SK-N-SH (cell line): ENCODE data around the gene MYPOP. TPM values are rescaled to one million over a fixed set of nuclear protein-coding genes. Genes with fewer than 3 reads are reported as not detected.

Experiments
- CTCF ChIA-PET: fragments of 300-600, 350-600 bp; formaldehyde crosslinking; extraction: SDS; loops from one replicate; lab custom pipeline; 2021; lab: Yijun Ruan, JAX
- POLR2A ChIA-PET: fragments of 350-600 bp; sonication (Branson Sonifier 250); formaldehyde crosslinking; extraction: SDS; loops from one replicate; lab custom pipeline; 2020; ENCODE audit warnings: antibody characterized with exemption, inconsistent platforms; lab: Yijun Ruan, JAX
- DNase-seq: peaks from one replicate; pipeline ENCODE4 v3.0.0; 2012
- H2AFZ ChIP-seq: fragments of 200-600 bp; sonication (generic); 2 replicates; pipeline ENCODE4 v1.8.1; 2016; ENCODE audit warnings: antibody characterized with exemption, mild to moderate bottlenecking, low read depth
- H3F3A ChIP-seq: fragments of 200-600 bp; sonication (generic); replicated peaks from 2 replicates; pipeline ENCODE3; 2016; ENCODE audit warnings: antibody characterized with exemption, mild to moderate bottlenecking; ENCODE audit not compliant: insufficient read depth
- H3K27ac ChIP-seq, 2 experiments: fragments of 200-500 bp in 1 of 2; fragments of 200-600 bp in 1 of 2; sonication (Bioruptor generic) in 1 of 2; sonication (generic), shearing (Covaris generic) in 1 of 2; 2 replicates each; pipeline versions ENCODE4 v1.5.1 to v1.6.1; 2014 to 2016; ENCODE audit warnings: low read depth in 2 of 2, inconsistent platforms in 1 of 2, low read length in 1 of 2, mild to moderate bottlenecking in 1 of 2, mixed read lengths in 1 of 2
- H3K27me3 ChIP-seq: fragments of 200-600 bp; sonication (generic), shearing (Covaris generic); 2 replicates; pipeline ENCODE4 v1.6.1; 2016; ENCODE audit warnings: mixed run types; ENCODE audit not compliant: insufficient read depth
- H3K36me3 ChIP-seq, 2 experiments: fragments of 200-500 bp in 1 of 2; fragments of 200-600 bp in 1 of 2; sonication (Bioruptor generic) in 1 of 2; sonication (generic) in 1 of 2; replicated peaks in 1 of 2; 2 replicates each; pipeline versions ENCODE3 to v1.5.1; 2014 to 2016; ENCODE audit warnings: low read length in 1 of 2, mild to moderate bottlenecking in 1 of 2; ENCODE audit not compliant: insufficient read depth in 2 of 2, control insufficient read depth in 1 of 2
- H3K4me1 ChIP-seq, 2 experiments: fragments of 200-500 bp in 1 of 2; fragments of 200-600 bp in 1 of 2; sonication (Bioruptor generic) in 1 of 2; sonication (generic), shearing (Covaris generic) in 1 of 2; 2 replicates each; pipeline versions ENCODE4 v1.5.1 to v1.6.1; 2014 to 2016; ENCODE audit warnings: low read depth in 1 of 2, low read length in 1 of 2, mixed run types in 1 of 2; ENCODE audit not compliant: insufficient read depth in 2 of 2, control insufficient read depth in 1 of 2
- H3K4me2 ChIP-seq: fragments of 200-600 bp; sonication (generic), shearing (Covaris generic); 2 replicates; pipeline ENCODE4 v1.6.1; 2017; ENCODE audit warnings: mixed run types
- H3K4me3 ChIP-seq, 2 experiments: fragments of 200-500 bp in 1 of 2; fragments of 200-600 bp in 1 of 2; sonication (Bioruptor generic) in 1 of 2; sonication (generic), shearing (Covaris generic) in 1 of 2; 2 replicates each; pipeline versions ENCODE4 v1.5.1 to v1.8.1; 2014 to 2016; ENCODE audit warnings: low read depth in 2 of 2, inconsistent platforms in 1 of 2, low read length in 1 of 2, mild to moderate bottlenecking in 1 of 2, mixed read lengths in 1 of 2, moderate library complexity in 1 of 2
- H3K79me2 ChIP-seq: fragments of 200-600 bp; sonication (generic); 2 replicates; pipeline ENCODE4 v1.8.1; 2017; ENCODE audit warnings: mild to moderate bottlenecking; ENCODE audit not compliant: insufficient read depth
- H3K9ac ChIP-seq: fragments of 200-600 bp; sonication (generic); 2 replicates; pipeline ENCODE4 v1.6.1; 2017; ENCODE audit warnings: mixed run types
- H3K9me2 ChIP-seq: fragments of 200-600 bp; sonication (generic); 2 replicates; pipeline ENCODE4 v1.6.1; 2017; ENCODE audit warnings: mixed run types
- H3K9me3 ChIP-seq: fragments of 200-600 bp; sonication (generic); 2 replicates; pipeline ENCODE4 v1.6.1; 2017; ENCODE audit warnings: mixed run types, mild to moderate bottlenecking, moderate library complexity
- H4K20me1 ChIP-seq: fragments of 200-600 bp; sonication (generic); 2 replicates; pipeline ENCODE4 v1.6.1; 2017; ENCODE audit warnings: mild to moderate bottlenecking, mixed run types; ENCODE audit not compliant: insufficient read depth
- CHD2 ChIP-seq: fragments of 150-350 bp; IDR thresholded peaks from 2 replicates; pipeline ENCODE4 v1.6.1; 2018; ENCODE audit warnings: low read length; ENCODE audit not compliant: partially characterized antibody
- EZH2phosphoT487 ChIP-seq: fragments of 200-600 bp; sonication (generic); IDR thresholded peaks from 2 replicates; pipeline ENCODE4 v1.6.1; 2017; ENCODE audit warnings: low read depth, mixed run types, mild to moderate bottlenecking, antibody characterized with exemption, moderate library complexity, borderline replicate concordance
- FOSL2 ChIP-seq: IDR thresholded peaks from 2 replicates; pipeline ENCODE4 v1.4.0; 2012; ENCODE audit warnings: low read depth, mild to moderate bottlenecking, moderate library complexity, borderline replicate concordance
- GABPA ChIP-seq: IDR thresholded peaks from 2 replicates; pipeline ENCODE4 v1.4.0; 2012; ENCODE audit warnings: low read depth, mild to moderate bottlenecking
- NRF1 ChIP-seq: IDR thresholded peaks from 2 replicates; pipeline ENCODE4 v1.6.1; 2012; ENCODE audit warnings: low read depth, mild to moderate bottlenecking, low read length
- POLR2AphosphoS5 ChIP-seq: IDR thresholded peaks from 2 replicates; pipeline ENCODE4 v1.6.1; 2012; ENCODE audit warnings: low read depth, low read length
- RAD21 ChIP-seq: IDR thresholded peaks from 2 replicates; pipeline ENCODE4 v1.6.1; 2012; ENCODE audit warnings: mild to moderate bottlenecking, low read length
- SIN3A ChIP-seq: IDR thresholded peaks from 2 replicates; pipeline ENCODE4 v1.6.1; 2012; ENCODE audit warnings: low read depth, mild to moderate bottlenecking, low read length, moderate library complexity, borderline replicate concordance
- TCF12 ChIP-seq: IDR thresholded peaks from 2 replicates; pipeline ENCODE4 v1.4.0; 2012
- USF1 ChIP-seq: IDR thresholded peaks from 2 replicates; pipeline ENCODE4 v1.4.0; 2012; ENCODE audit warnings: low read depth, borderline replicate concordance
- WGBS: methylation state at CpG from one replicate; pipeline ENCODE4 v1.1.6; 2017; ENCODE audit warnings: low lambda C conversion rate; 5-methylcytosine and 5-hydroxymethylcytosine counted together
- polyA plus RNA-seq, 3 experiments: library from polyadenylated mRNA; depleted of rRNA; stranded (reverse); fragments of >200 nt; gene quantifications; 2 replicates each; pipeline ENCODE4 v1.2.3, GENCODE V29; 2012
- TF ChIP-seq, protein P1 (sequence below): IDR thresholded peaks from 2 replicates; pipeline ENCODE4 v1.4.0; 2012; ENCODE audit warnings: low read depth, borderline replicate concordance
- TF ChIP-seq, protein P2 (sequence below): fragments of 200-600 bp; sonication (generic); IDR thresholded peaks from 2 replicates; pipeline ENCODE4 v1.6.1; 2017; ENCODE audit warnings: antibody characterized with exemption, mild to moderate bottlenecking, moderate library complexity

MYPOP gene
- polyA plus RNA-seq, 1 of the 3 experiments (the other 2 are of a cell fraction): 5.1 TPM

DNA sequence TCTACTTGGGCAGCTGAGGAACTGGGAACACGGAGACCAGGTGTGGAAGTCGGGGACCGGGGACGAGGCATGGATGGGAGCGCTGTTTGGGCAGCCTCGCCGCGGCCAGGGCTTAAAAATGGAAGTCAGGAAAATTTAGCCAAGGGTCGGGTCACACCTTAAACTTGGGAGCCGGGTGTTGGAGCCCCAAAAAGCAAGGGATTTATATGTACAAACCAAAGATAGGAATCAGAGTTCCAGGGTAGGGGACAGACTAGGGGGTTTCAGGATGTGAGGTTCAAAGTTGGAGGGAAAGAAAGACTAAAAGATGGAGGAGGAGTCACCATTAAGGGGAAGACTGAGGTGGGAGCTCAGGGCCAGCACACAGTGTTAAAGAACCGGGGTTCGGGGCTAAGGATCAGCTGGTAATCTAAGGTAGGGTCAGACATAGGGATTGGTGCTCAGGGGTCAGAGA is 37.8 kb downstream of the MYPOP start:
- Histone ChIP-seq H3K36me3 (peaks cover 2 to 17% of the 10 kb centered on the region in 2 experiments), H3K79me2 (peaks cover 32% of the 10 kb centered on the region), H3K9me2 (no peaks in the 10 kb centered on the region), H3K4me3 (peak overlapping the region in 1 of 2 experiments; percentile 36; a peak in 2 of 4 replicates), H3F3A (peaks cover 16% of the 10 kb centered on the region), H3K27me3 (peaks cover 19% of the 10 kb centered on the region; the same call in 1 of the 2 replicates), H3K4me2 (peak overlapping the region; percentile 73)
- WGBS: 55% methylated on average over 12 of the region's 12 CpGs
- CTCF ChIA-PET: interaction anchor here (0.7 to 12.2 kb wide), 16 partner anchors 10 to 258 kb away, joined by 3 to 121 read pairs (median 4); partner anchors contain the start of genes IRF2BP1, MYPOP and SIX5
- no peak for DNase-seq
- TF ChIP-seq, protein P1, sequence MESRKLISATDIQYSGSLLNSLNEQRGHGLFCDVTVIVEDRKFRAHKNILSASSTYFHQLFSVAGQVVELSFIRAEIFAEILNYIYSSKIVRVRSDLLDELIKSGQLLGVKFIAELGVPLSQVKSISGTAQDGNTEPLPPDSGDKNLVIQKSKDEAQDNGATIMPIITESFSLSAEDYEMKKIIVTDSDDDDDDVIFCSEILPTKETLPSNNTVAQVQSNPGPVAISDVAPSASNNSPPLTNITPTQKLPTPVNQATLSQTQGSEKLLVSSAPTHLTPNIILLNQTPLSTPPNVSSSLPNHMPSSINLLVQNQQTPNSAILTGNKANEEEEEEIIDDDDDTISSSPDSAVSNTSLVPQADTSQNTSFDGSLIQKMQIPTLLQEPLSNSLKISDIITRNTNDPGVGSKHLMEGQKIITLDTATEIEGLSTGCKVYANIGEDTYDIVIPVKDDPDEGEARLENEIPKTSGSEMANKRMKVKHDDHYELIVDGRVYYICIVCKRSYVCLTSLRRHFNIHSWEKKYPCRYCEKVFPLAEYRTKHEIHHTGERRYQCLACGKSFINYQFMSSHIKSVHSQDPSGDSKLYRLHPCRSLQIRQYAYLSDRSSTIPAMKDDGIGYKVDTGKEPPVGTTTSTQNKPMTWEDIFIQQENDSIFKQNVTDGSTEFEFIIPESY: no peak
- TF ChIP-seq TCF12 (no peak), CHD2 (no peak), NRF1 (no peak), POLR2AphosphoS5 (no peak), GABPA (no peak), FOSL2 (no peak), EZH2phosphoT487 (no peak)
- TF ChIP-seq, all 33 proteins: peak for 0
- H3K27ac ChIP-seq: no peak overlapping the region
- no peaks in the 10 kb centered on the region for H3K9me3 ChIP-seq
- POLR2A ChIA-PET: interaction anchor here (0.5 to 1.2 kb wide), 3 partner anchors 16 to 1384 kb away, joined by 3 read pairs; no protein-coding TSS in a partner anchor
- H2AFZ ChIP-seq: peak overlapping the region; percentile 99; the same call in 1 of the 2 replicates
- peaks cover 0 to 6% of the 10 kb centered on the region in 2 experiments; a peak in 2 of 4 replicates for H3K4me1 ChIP-seq
- no peak overlapping the region for H3K9ac ChIP-seq
- H4K20me1 ChIP-seq: no peaks in the 10 kb centered on the region

DNA sequence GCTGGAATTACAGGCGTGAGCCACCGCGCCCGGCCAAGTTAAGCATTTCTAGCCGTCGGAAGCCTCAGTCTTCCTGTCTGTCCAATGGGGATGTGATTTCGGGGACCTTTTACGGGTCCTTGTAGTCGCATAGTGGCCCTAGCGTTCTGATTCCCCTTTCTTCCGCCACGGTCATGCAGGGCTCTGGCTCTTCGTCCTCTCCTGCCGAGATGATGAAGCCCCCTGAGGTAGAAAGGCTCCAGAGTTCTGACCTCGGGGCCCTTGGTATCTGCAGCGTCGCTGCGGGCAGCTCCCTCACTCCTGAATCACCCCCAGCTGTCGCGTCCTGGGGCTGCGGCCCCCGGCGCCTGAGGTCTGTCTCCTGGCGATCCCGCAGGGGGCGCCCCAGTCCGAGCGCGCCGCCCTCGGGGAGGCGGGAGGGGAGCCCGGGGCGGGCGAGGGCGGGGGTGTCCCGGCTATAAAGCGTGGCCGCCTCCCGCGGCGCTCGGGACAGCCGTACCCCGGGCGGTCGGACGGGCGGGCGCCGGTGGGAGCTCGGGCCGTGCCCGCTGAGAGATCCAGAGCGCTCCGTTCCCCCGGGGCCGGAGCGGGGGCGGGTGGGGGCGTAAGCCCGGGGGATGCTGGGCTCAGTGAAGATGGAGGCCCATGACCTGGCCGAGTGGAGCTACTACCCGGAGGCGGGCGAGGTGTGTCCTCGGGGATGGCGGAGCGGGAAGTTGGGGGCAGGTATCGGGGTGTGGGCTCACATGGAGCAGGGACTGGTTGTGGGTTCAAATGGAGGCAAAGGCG is 38.4 kb downstream of the MYPOP start, which contains the start of gene FOXA3:
FOXA3 (plus strand) TSS at position 487 of the 789 bp plus-strand sequence; CDS start at position 618, 131 bp downstream.
- TF ChIP-seq, protein P1: no peak
- no peak for TF ChIP-seq SIN3A
- TF ChIP-seq USF1: no peak
- peak; percentile 33; the same call in 1 of the 2 replicates for TF ChIP-seq RAD21
- TF ChIP-seq NRF1: no peak
- TF ChIP-seq EZH2phosphoT487: no peak
- TF ChIP-seq, protein P2, sequence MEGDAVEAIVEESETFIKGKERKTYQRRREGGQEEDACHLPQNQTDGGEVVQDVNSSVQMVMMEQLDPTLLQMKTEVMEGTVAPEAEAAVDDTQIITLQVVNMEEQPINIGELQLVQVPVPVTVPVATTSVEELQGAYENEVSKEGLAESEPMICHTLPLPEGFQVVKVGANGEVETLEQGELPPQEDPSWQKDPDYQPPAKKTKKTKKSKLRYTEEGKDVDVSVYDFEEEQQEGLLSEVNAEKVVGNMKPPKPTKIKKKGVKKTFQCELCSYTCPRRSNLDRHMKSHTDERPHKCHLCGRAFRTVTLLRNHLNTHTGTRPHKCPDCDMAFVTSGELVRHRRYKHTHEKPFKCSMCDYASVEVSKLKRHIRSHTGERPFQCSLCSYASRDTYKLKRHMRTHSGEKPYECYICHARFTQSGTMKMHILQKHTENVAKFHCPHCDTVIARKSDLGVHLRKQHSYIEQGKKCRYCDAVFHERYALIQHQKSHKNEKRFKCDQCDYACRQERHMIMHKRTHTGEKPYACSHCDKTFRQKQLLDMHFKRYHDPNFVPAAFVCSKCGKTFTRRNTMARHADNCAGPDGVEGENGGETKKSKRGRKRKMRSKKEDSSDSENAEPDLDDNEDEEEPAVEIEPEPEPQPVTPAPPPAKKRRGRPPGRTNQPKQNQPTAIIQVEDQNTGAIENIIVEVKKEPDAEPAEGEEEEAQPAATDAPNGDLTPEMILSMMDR: peak; percentile 60
- 9% methylated on average over 46 of the region's 71 CpGs for WGBS
- H3K9me3 ChIP-seq: no peaks in the 10 kb centered on the region
- ChIA-PET POLR2A (interaction anchor here (0.6 to 1.2 kb wide), 5 partner anchors 16 to 131 kb away, joined by 3 to 8 read pairs (median 4); partner anchors contain the start of genes CCDC61 and IRF2BP1), CTCF (interaction anchor here (0.9 to 12.2 kb wide), 18 partner anchors 9 to 153 kb away, joined by 3 to 121 read pairs (median 4); partner anchors contain the start of genes IRF2BP1, MYPOP and SIX5)
- peaks cover 0 to 6% of the 10 kb centered on the region in 2 experiments; a peak in 2 of 4 replicates for H3K4me1 ChIP-seq
- peaks cover 2 to 23% of the 10 kb centered on the region in 2 experiments for H3K36me3 ChIP-seq
- peaks cover 38% of the 10 kb centered on the region for H3K79me2 ChIP-seq
- H3K9ac ChIP-seq: no peak within 1 kb of the TSS
- no peaks in the 10 kb centered on the region for H4K20me1 ChIP-seq
- H2AFZ ChIP-seq: peak within 1 kb of the TSS; percentile 99
- H3F3A ChIP-seq: peaks cover 19% of the 10 kb centered on the region
- H3K9me2 ChIP-seq: no peaks in the 10 kb centered on the region
- H3K4me3 ChIP-seq: peak within 1 kb of the TSS; percentile 77 to 96
- DNase-seq: peak; percentile 87
- peak within 1 kb of the TSS; percentile 73 for H3K4me2 ChIP-seq
- H3K27ac ChIP-seq: no peak within 1 kb of the TSS
- peaks cover 19% of the 10 kb centered on the region; the same call in 1 of the 2 replicates for H3K27me3 ChIP-seq
